Fibroblast of the aortic adventitia (primary cell): ENCODE data around the gene TGFB3. TPM values are rescaled to one million over a fixed set of nuclear protein-coding genes. Genes with fewer than 3 reads are reported as not detected.
A peak's percentile ranks its signal among the peaks of the same experiment; 100 is the strongest.
"Not testable (repeated sequence)": the region's sequence is repeated elsewhere in the genome, so short reads cannot be mapped to it uniquely, and the experiment has no call there.

ENCODE experiments used
- DNase-seq: peaks from one replicate; pipeline ENCODE4 v3.0.0-alpha.2; 2010; ENCODE audit warnings: low read depth
- H3K4me3 ChIP-seq: 2 replicates; pipeline ENCODE4 v1.5.1; 2011; ENCODE audit warnings: low read depth, mild to moderate bottlenecking, control low read depth, low read length, moderate library complexity
- CTCF ChIP-seq: IDR thresholded peaks from 2 replicates; pipeline ENCODE4 v1.5.1; 2011; ENCODE audit warnings: mild to moderate bottlenecking, low read length, control low read depth, inconsistent platforms; ENCODE audit not compliant: insufficient read depth
- total RNA-seq: library from RNA; depleted of rRNA; stranded (reverse); fragments of >200 nt; gene quantifications from 2 replicates; pipeline ENCODE4 v1.2.3, GENCODE V29; 2012; ENCODE audit warnings: low replicate concordance

TGFB3 gene
- total RNA-seq, 1 donor: 9.9 TPM

GRCh38 chr14:76015191-76015590 lies 33.4 kb upstream of the TGFB3 start:
- TF ChIP-seq CTCF: no peak
- no peak for DNase-seq
- H3K4me3 ChIP-seq: no peak overlapping the region

- H3K4me3 ChIP-seq: no peak overlapping the region
- DNase-seq: peak; percentile 16
- TF ChIP-seq CTCF: no peak
Measured at GRCh38 chr14:76012354-76012753, 30.6 kb upstream of the TGFB3 start.

GRCh38 chr14:76011930-76012329 lies 30.1 kb upstream of the TGFB3 start:
- H3K4me3 ChIP-seq: no peak overlapping the region
- no peak for DNase-seq
- TF ChIP-seq CTCF: no peak

- not testable (repeated sequence) for H3K4me3 ChIP-seq, DNase-seq
Measured at GRCh38 chr14:76009627-76010026, 27.8 kb upstream of the TGFB3 start.

- TF ChIP-seq CTCF: no peak
- H3K4me3 ChIP-seq: no peak overlapping the region
- DNase-seq: peak; percentile 14
Measured at GRCh38 chr14:76007852-76008251, 26.1 kb upstream of the TGFB3 start.

GRCh38 chr14:76007379-76007778 lies 25.6 kb upstream of the TGFB3 start:
- DNase-seq: no peak
- no peak for TF ChIP-seq CTCF
- H3K4me3 ChIP-seq: no peak overlapping the region

GRCh38 chr14:76006253-76006652 lies 24.5 kb upstream of the TGFB3 start:
- TF ChIP-seq CTCF: no peak

More at GRCh38 chr14:76006253-76006652, 24.5 kb upstream of the TGFB3 start:
- H3K4me3 ChIP-seq: no peak overlapping the region
- DNase-seq: no peak
